GM23338 (cell line): ENCODE data around the gene ARID1B. TPM values are rescaled to one million over a fixed set of nuclear protein-coding genes. Genes with fewer than 3 reads are reported as not detected.

Experiments
- ATAC-seq: fragments of 200-7000 bp; cut with Tn5 transposase; 3 replicates; pipeline ENCODE4 v1.9.1; 2020
- DNase-seq: peaks from one replicate; pipeline ENCODE4 v3.0.0-alpha.2; 2015; ENCODE audit warnings: low spot score
- H2AFZ ChIP-seq: fragments of 200-600 bp; sonication (generic); 2 replicates; pipeline ENCODE4 v1.8.0; 2016; ENCODE audit warnings: antibody characterized with exemption, mild to moderate bottlenecking, moderate library complexity
- H3F3A ChIP-seq: fragments of 200-600 bp; sonication (generic); replicated peaks from 2 replicates; pipeline ENCODE4 v1.8.0; 2017; ENCODE audit warnings: antibody characterized with exemption, mixed run types, low read depth
- H3K27ac ChIP-seq: fragments of 200-600 bp; sonication (generic); 2 replicates; pipeline ENCODE4 v1.6.1; 2016; ENCODE audit warnings: low read depth
- H3K27me3 ChIP-seq: fragments of 200-600 bp; sonication (generic); 2 replicates; pipeline ENCODE4 v1.8.0; 2016; ENCODE audit warnings: mild to moderate bottlenecking, mixed run types, moderate library complexity; ENCODE audit not compliant: insufficient read depth
- H3K36me3 ChIP-seq: fragments of 200-600 bp; sonication (generic); 2 replicates; pipeline ENCODE4 v1.8.0; 2016; ENCODE audit warnings: mild to moderate bottlenecking; ENCODE audit not compliant: insufficient read depth
- H3K4me1 ChIP-seq: fragments of 200-600 bp; sonication (generic); 2 replicates; pipeline ENCODE4 v1.8.0; 2016; ENCODE audit warnings: mild to moderate bottlenecking, moderate library complexity; ENCODE audit not compliant: insufficient read depth
- H3K4me2 ChIP-seq: fragments of 200-600 bp; sonication (generic); 2 replicates; pipeline ENCODE4 v1.7.1; 2017; ENCODE audit warnings: mixed run types
- H3K4me3 ChIP-seq: fragments of 200-600 bp; sonication (generic); 2 replicates; pipeline ENCODE4 v1.6.1; 2016; ENCODE audit warnings: mixed run types
- H3K79me2 ChIP-seq: fragments of 200-600 bp; sonication (generic); replicated peaks from 2 replicates; pipeline ENCODE4 v1.8.0; 2017; ENCODE audit warnings: mild to moderate bottlenecking; ENCODE audit not compliant: insufficient read depth
- H3K9me2 ChIP-seq: fragments of 200-600 bp; sonication (generic); 2 replicates; pipeline ENCODE4 v1.8.0; 2017; ENCODE audit not compliant: insufficient read depth
- H4K20me1 ChIP-seq: fragments of 200-600 bp; sonication (generic); replicated peaks from 2 replicates; pipeline ENCODE4 v1.8.0; 2017; ENCODE audit warnings: mild to moderate bottlenecking; ENCODE audit not compliant: insufficient read depth
- H3K27ac Mint-ChIP-seq: 2 replicates; pipeline ENCODE4 v1.8.0; 2020; ENCODE audit warnings: inconsistent platforms, mild to moderate bottlenecking, moderate library complexity, mixed read lengths
- H3K27me3 Mint-ChIP-seq: 3 replicates; pipeline ENCODE4 v1.8.0; 2022; ENCODE audit warnings: low read depth, mild to moderate bottlenecking, moderate library complexity, mixed read lengths, inconsistent platforms; ENCODE audit not compliant: insufficient read depth, poor library complexity
- H3K36me3 Mint-ChIP-seq: 3 replicates; pipeline ENCODE4 v1.8.0; 2021; ENCODE audit warnings: low read depth, mild to moderate bottlenecking, inconsistent platforms, moderate library complexity, mixed read lengths
- H3K4me1 Mint-ChIP-seq: 3 replicates; pipeline ENCODE4 v1.8.0; 2020; ENCODE audit warnings: mild to moderate bottlenecking, inconsistent platforms, mixed read lengths
- H3K4me3 Mint-ChIP-seq: 3 replicates; pipeline ENCODE4 v1.8.0; 2021; ENCODE audit warnings: moderate library complexity, mild to moderate bottlenecking, inconsistent platforms, mixed read lengths
- H3K9me3 Mint-ChIP-seq: 3 replicates; pipeline ENCODE4 v1.8.0; 2020; ENCODE audit warnings: moderate library complexity, mild to moderate bottlenecking, inconsistent platforms, mixed read lengths
- CREB1 ChIP-seq: fragments of 250-450 bp; sonication (Bioruptor Pico); IDR thresholded peaks from 2 replicates; pipeline ENCODE4 v1.5.0; 2020; ENCODE audit warnings: low read depth, mild to moderate bottlenecking, moderate library complexity
- EZH2 ChIP-seq: fragments of 200-600 bp; sonication (generic); IDR thresholded peaks from one replicate; pipeline ENCODE4 v1.8.0; 2017; ENCODE audit warnings: antibody characterized with exemption, mild to moderate bottlenecking, low read depth; ENCODE audit not compliant: unreplicated experiment
- EZH2phosphoT487 ChIP-seq: fragments of 200-600 bp; sonication (generic); IDR thresholded peaks from one replicate; pipeline ENCODE4 v1.8.1; 2018; ENCODE audit warnings: antibody characterized with exemption; ENCODE audit not compliant: unreplicated experiment
- JUNB ChIP-seq: IDR thresholded peaks from one replicate; pipeline ENCODE4 v1.6.1; 2016; ENCODE audit warnings: antibody characterized with exemption; ENCODE audit not compliant: unreplicated experiment
- POLR2AphosphoS5 ChIP-seq: IDR thresholded peaks from 2 replicates; pipeline ENCODE4 v1.6.1; 2016; ENCODE audit warnings: antibody characterized with exemption, low read depth
- STAT1 ChIP-seq: IDR thresholded peaks from one replicate; pipeline ENCODE4 v1.6.1; 2016; ENCODE audit warnings: antibody characterized with exemption; ENCODE audit not compliant: unreplicated experiment
- ZNF114 ChIP-seq: fragments of 250-450 bp; sonication (Bioruptor Pico); IDR thresholded peaks from 2 replicates; pipeline ENCODE4 v1.5.0; 2020; ENCODE audit warnings: mild to moderate bottlenecking, moderate library complexity
- polyA plus RNA-seq: library from polyadenylated mRNA; unstranded; fragments of >200 nt; fragmentation: Nextera tagmentation; extraction: Ambion mirVana; gene quantifications from 2 replicates; pipeline ENCODE4 v1.2.1, GENCODE V29; 2016
- total RNA-seq: library from RNA; depleted of rRNA; stranded (reverse); fragments of >200 nt; shearing (Covaris generic); gene quantifications from 2 replicates; pipeline ENCODE4 v1.2.3, GENCODE V29; 2014
- TF ChIP-seq, protein P1 (sequence below): IDR thresholded peaks from one replicate; pipeline ENCODE4 v1.6.1; 2018; ENCODE audit warnings: antibody characterized with exemption; ENCODE audit not compliant: unreplicated experiment

The ARID1B gene
- total and polyA plus RNA-seq, 2 experiments from 2014 or later, result 59.3 to 72.2 TPM

DNA sequence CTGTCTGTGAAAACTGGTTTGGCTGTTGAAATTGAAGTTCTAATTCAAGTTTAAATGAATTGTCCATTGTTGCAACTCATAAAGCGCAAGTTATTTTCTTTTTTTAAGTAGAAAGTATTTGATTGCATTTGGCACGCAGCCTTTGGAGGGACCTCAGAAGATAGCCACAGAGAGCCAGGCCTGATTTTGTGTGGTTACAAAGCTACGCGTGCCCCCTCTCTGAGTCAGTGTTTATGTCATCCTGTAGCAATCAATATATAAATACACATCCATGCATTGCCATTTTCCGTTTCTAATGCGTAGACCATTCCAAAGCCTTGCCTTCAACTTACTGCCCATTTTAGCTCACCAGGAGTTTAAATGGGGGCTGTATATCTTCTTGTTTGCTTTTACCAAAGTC is 372.9 kb downstream of the ARID1B start:
- H3K4me1 ChIP-seq, result peaks cover 21% of the 10 kb centered on the region
- ATAC-seq (no peak), DNase-seq (no peak)
- Mint-ChIP-seq H3K27me3 (peaks cover 17% of the 10 kb centered on the region), H3K36me3 (peaks cover 13% of the 10 kb centered on the region), H3K27ac (no peak overlapping the region), H3K4me3 (no peak overlapping the region), H3K4me1 (peaks cover 30% of the 10 kb centered on the region), H3K9me3 (no peaks in the 10 kb centered on the region)
- no peaks in the 10 kb centered on the region; the same call in none of the 2 replicates for H3K36me3 ChIP-seq
- peak overlapping the region; percentile 42; the same call in 1 of the 2 replicates for H3K27ac ChIP-seq
- H3K4me3 ChIP-seq, result no peak overlapping the region
- no peaks in the 10 kb centered on the region; the same call in 1 of the 2 replicates for H4K20me1 ChIP-seq
- no peak overlapping the region for H2AFZ ChIP-seq
- H3K9me2 ChIP-seq, result no peaks in the 10 kb centered on the region
- H3K79me2 ChIP-seq, result no peaks in the 10 kb centered on the region
- H3K27me3 ChIP-seq, result no peaks in the 10 kb centered on the region
- no peak for TF ChIP-seq EZH2
- no peak for TF ChIP-seq CREB1 (CRISPR knock-in tag)
- H3K4me2 ChIP-seq, result no peak overlapping the region
- H3F3A ChIP-seq, result no peaks in the 10 kb centered on the region; the same call in 1 of the 2 replicates

DNA sequence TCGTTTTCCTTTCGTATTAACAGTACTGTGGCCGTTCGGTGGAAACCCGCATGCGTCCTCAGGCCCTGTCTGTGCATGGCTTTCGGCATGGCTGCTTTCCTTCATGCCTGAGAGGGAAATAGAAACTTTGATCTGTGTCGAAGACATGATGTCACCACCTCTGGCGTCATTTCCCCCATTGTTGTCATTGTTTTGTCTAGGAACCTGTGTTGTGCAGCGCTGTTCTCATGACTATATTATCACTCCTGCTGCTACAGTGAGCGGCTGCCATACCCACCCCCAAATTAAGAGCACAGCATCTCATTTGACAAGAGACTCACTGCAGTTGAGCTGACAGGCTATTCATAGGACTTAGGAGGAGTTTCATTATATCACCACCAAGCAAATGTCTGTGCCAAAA is 373.9 kb downstream of the ARID1B start:
- Mint-ChIP-seq H3K27ac (no peak overlapping the region), H3K9me3 (no peaks in the 10 kb centered on the region), H3K4me3 (no peak overlapping the region), H3K36me3 (peaks cover 13% of the 10 kb centered on the region), H3K27me3 (peaks cover 15% of the 10 kb centered on the region), H3K4me1 (peaks cover 30% of the 10 kb centered on the region)
- TF ChIP-seq POLR2AphosphoS5, result no peak
- TF ChIP-seq ZNF114 (CRISPR knock-in tag), result no peak
- TF ChIP-seq CREB1 (CRISPR knock-in tag), result no peak
- TF ChIP-seq, protein P1, sequence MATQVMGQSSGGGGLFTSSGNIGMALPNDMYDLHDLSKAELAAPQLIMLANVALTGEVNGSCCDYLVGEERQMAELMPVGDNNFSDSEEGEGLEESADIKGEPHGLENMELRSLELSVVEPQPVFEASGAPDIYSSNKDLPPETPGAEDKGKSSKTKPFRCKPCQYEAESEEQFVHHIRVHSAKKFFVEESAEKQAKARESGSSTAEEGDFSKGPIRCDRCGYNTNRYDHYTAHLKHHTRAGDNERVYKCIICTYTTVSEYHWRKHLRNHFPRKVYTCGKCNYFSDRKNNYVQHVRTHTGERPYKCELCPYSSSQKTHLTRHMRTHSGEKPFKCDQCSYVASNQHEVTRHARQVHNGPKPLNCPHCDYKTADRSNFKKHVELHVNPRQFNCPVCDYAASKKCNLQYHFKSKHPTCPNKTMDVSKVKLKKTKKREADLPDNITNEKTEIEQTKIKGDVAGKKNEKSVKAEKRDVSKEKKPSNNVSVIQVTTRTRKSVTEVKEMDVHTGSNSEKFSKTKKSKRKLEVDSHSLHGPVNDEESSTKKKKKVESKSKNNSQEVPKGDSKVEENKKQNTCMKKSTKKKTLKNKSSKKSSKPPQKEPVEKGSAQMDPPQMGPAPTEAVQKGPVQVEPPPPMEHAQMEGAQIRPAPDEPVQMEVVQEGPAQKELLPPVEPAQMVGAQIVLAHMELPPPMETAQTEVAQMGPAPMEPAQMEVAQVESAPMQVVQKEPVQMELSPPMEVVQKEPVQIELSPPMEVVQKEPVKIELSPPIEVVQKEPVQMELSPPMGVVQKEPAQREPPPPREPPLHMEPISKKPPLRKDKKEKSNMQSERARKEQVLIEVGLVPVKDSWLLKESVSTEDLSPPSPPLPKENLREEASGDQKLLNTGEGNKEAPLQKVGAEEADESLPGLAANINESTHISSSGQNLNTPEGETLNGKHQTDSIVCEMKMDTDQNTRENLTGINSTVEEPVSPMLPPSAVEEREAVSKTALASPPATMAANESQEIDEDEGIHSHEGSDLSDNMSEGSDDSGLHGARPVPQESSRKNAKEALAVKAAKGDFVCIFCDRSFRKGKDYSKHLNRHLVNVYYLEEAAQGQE, result no peak
- TF ChIP-seq JUNB, result no peak
- TF ChIP-seq STAT1, result no peak
- TF ChIP-seq EZH2, result no peak
- TF ChIP-seq EZH2phosphoT487, result no peak
- ATAC-seq, result no peak
- no peak overlapping the region for H3K4me2 ChIP-seq
- no peaks in the 10 kb centered on the region for H3K27me3 ChIP-seq
- H3K27ac ChIP-seq, result no peak overlapping the region
- H3F3A ChIP-seq, result no peaks in the 10 kb centered on the region; the same call in 1 of the 2 replicates
- peaks cover 22% of the 10 kb centered on the region for H3K4me1 ChIP-seq
- H3K4me3 ChIP-seq, result no peak overlapping the region
- no peaks in the 10 kb centered on the region; the same call in none of the 2 replicates for H3K36me3 ChIP-seq
- H3K9me2 ChIP-seq, result no peaks in the 10 kb centered on the region
- no peak overlapping the region for H2AFZ ChIP-seq
- no peak for DNase-seq
- H3K79me2 ChIP-seq, result no peaks in the 10 kb centered on the region
- no peaks in the 10 kb centered on the region; the same call in 1 of the 2 replicates for H4K20me1 ChIP-seq
